ENCODE measurements around the gene SASH1. TPM values are rescaled to one million over a fixed set of nuclear protein-coding genes. Genes with fewer than 3 reads are reported as not detected.

Gene SASH1
- total RNA-seq, 1 experiment from 2014 or later = 27.4 TPM

DNA sequence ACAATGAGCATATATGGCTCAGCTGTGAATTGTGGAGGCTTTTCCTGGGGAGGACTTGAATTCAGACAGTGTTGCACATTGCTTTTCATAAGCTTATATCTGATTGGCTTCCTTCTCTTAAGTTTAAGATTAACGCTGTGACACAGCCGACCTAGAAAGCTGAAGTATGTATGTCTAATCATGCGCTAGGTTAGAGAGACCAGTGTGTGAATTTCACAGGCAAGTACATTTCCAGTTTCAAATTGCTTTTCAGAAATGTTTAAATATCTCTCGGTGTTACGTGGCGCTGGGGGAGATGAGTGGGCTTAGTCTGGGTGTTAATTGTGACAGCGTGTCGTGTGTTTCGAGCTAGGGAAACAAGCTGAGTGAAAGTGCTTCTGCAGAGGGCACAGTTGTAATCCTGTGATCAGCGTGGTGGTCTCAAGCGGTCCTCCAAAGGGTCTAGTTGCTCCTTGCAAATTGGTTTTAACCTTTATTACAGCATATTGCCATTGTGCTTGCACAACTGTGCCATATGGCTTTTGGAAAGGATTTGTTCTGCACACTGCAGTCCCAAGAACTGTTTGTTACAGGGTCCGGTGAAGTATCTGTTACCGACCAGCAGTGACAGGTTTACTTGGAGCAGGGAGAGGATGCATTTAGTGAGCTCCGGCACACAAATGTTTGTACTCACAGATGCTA lies 166.6 kb downstream of the SASH1 start (continued):
- TF ChIP-seq TEAD1 (CRISPR knock-in tag; IDR thresholded peaks at IDR 0.05) = no peak
- TF ChIP-seq, protein P1, sequence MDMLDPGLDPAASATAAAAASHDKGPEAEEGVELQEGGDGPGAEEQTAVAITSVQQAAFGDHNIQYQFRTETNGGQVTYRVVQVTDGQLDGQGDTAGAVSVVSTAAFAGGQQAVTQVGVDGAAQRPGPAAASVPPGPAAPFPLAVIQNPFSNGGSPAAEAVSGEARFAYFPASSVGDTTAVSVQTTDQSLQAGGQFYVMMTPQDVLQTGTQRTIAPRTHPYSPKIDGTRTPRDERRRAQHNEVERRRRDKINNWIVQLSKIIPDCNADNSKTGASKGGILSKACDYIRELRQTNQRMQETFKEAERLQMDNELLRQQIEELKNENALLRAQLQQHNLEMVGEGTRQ (CRISPR knock-in tag; IDR thresholded peaks at IDR 0.05) = no peak

DNA sequence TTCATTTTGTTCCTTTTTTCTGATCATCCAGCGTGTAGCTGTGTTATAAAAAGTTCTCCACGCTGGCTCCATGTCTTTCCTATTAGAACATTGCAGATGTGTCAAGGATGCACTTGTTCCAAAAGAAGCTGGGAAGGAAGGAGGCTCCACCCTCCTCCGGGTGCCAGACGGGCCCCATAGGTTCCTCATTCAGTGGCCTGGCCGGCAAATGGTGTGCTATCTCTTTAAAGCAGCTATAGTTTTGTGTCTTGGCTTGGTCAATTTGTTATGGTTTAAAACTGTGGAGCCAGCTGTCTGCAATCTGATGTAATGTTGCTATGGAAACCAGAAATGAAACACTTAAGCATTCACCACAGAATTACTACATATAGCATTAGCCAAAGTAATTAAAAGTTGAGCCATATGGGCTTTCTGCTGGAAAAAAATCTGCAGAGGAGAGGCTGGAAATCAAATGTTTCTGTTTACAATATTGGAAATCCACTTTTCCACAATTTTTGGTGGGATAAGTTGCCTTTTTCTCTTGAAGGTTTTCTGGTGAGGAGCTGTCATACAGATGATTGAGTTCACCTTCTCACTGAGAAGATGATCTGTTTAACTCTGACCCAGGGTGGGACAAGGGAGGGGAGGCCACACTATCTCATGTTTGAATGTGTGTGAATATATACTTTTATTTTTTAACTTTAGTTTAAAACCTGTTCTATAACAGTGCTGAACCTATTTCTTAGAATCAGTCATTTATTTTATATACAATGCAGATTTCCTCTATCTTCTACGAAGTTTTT lies 167.4 kb downstream of the SASH1 start:
- POLR2A ChIA-PET = interaction anchor here (0.5 kb wide), 1 partner anchor 280 kb away, joined by 5 read pairs; no protein-coding TSS in a partner anchor

DNA sequence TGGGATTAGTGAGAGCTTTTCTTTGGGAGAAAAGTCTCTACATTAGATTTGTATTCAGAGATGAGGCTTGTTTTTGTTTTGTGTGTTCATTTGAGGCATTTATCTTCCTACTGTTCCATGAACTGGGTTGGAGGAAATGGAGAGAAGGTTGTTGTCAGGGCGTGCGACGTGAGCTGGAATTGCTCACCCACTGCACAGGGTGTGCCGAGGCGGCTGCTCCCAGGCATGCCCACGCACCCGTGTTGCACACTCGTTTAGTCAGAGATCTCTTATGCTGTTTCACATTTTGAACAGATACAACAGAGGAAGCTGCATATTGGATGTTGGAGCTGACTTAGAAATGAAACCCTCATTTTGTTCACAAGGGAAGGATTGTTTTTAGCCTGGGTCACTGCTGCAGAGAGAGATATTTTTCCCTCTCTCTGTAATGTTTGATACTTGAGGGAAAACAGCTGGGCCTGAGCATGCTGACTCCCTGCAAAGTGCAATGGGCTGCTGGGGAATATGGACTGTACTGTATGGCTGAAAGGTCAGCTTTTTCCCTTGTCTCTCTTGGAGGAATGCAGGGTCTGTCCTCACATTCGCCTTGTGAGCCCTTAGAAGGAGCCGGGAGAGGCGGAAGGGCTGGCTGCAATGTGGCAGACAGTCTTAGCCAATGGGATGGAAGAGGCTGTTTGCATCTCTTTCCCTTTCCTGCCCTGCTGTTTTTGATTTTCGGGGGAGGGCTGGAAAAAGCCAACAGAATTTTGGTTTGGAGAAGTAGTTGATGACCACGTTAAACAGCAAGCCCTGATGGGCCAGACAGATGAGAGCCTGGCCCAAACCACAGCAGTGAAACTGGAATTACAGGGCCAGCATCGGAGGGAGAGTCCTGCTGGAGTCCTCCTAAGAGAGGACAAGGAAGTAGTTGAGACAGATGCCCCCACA lies 170.8 kb downstream of the SASH1 start:
- ChIA-PET POLR2A (no interaction called here), CTCF (interaction anchor here (0.6 kb wide), 1 partner anchor 1485 kb away, joined by 4 read pairs; no protein-coding TSS in a partner anchor)
- H3K27ac Mint-ChIP-seq = peak overlapping the region; percentile 58
- H3K9me3 Mint-ChIP-seq = no peaks in the 10 kb centered on the region
- TF ChIP-seq PRRX2 (CRISPR knock-in tag; IDR thresholded peaks at IDR 0.05) (no peak), ZNF138 (CRISPR knock-in tag; conservative IDR thresholded peaks at IDR 0.05) (no peak), ZNF396 (CRISPR knock-in tag; IDR thresholded peaks at IDR 0.05; ENCODE audit: borderline replicate concordance) (no peak), GRHL2 (CRISPR knock-in tag; IDR thresholded peaks at IDR 0.05; ENCODE audit: insufficient replicate concordance, severe bottlenecking) (no peak), NFYB (CRISPR knock-in tag; conservative IDR thresholded peaks at IDR 0.05; ENCODE audit: low read depth) (0 out of 2 replicates have a peak, but pooled peaks have one; percentile 19)
- TF ChIP-seq, protein P2, sequence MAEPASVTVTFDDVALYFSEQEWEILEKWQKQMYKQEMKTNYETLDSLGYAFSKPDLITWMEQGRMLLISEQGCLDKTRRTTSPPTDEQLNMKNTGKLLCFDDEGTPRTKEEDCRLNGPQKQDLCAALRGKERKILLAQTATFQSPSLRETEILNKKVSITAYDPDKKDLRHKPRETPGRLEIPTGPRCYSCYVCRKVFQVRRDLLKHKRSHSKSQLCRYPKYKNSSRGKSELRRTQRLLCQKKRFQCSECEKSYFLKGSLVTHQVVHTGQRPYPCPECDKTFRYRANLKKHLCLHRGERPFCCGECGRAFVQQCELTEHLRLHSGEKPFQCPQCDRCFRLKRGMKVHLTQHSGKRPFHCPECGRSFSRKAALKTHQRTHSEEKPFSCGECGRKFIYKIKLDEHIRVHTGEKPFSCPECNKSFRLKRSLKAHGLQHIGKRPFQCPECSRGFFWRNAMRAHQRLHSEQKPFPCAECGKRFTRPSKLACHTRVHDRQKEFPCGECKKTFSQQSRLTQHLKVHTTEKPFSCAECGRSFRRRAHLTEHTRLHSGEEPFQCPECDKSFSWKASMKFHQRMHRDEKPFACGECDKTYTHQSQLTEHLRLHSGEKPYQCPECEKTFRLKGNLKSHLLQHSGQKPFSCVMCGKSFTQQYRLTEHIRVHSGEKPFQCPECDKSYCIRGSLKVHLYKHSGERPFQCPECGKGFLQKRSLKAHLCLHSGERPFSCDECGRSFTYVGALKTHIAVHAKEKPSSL (CRISPR knock-in tag; conservative IDR thresholded peaks at IDR 0.05) = no peak
- no peaks in the 10 kb centered on the region for H3K27me3 Mint-ChIP-seq (ENCODE audit: low read depth)
- ATAC-seq (peak; percentile 69), DNase-seq (ENCODE audit: low spot score) (no peak)
- no peak overlapping the region for H3K4me3 Mint-ChIP-seq
- H3K4me1 Mint-ChIP-seq = peaks cover 64% of the 10 kb centered on the region
- peaks cover 7% of the 10 kb centered on the region; the same call in 1 of the 2 replicates for H3K36me3 Mint-ChIP-seq

More for the DNA sequence above, 167.4 kb downstream of the SASH1 start:
- Mint-ChIP-seq H3K27ac (no peak overlapping the region), H3K27me3 (ENCODE audit: low read depth) (no peaks in the 10 kb centered on the region; the same call in 1 of the 2 replicates), H3K4me1 (peaks cover 45% of the 10 kb centered on the region), H3K36me3 (no peaks in the 10 kb centered on the region), H3K4me3 (no peak overlapping the region), H3K9me3 (no peaks in the 10 kb centered on the region)
- no peak for TF ChIP-seq TCF7 (CRISPR knock-in tag; IDR thresholded peaks at IDR 0.05; ENCODE audit: low read depth)
- TF ChIP-seq PRRX2 (CRISPR knock-in tag; IDR thresholded peaks at IDR 0.05) = no peak
- no peak for TF ChIP-seq SMAD4 (CRISPR knock-in tag; IDR thresholded peaks at IDR 0.05)
- DNase-seq (ENCODE audit: low spot score) (no peak), ATAC-seq (no peak)
- CTCF ChIA-PET = interaction anchor here (1.6 kb wide), 1 partner anchor 46 kb away, joined by 3 read pairs; no protein-coding TSS in a partner anchor

DNA sequence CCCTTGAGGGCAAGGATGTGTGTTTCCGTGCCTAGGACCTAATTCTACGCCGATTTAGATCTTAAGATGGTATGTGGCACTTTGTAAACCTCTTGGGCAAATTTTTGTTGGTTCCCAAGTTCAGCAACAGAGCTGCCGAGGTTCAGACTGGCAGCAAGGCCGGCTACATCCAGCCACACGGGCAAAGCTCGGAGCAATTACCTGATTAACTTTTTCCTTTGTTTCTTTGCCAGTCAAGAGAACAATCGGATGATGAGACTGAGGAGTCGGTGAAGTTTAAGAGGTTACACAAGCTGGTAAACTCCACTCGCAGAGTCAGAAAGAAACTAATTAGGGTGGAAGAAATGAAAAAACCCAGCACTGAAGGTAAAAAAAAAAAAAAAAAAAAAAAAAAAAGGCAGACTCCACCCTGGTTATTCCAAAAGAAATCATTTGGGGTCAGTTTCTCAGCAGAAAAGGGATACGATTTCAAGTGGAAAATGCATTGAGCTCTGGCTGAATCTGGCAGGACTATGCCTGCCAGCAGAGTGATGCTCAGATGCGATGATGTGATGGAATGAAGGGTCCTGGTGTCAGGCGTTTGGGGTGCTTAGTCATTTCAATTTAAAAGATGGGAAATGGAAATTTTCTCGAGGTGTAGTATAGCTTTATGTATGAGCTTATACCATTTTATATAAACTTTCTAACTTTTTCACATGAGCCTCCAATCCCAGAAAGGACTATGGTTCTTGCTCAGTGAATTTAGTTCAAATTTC lies 171.6 kb downstream of the SASH1 start:
- peaks cover 12% of the 10 kb centered on the region for H3K36me3 Mint-ChIP-seq
- no peak overlapping the region for H3K4me3 Mint-ChIP-seq
- ATAC-seq (no peak), DNase-seq (ENCODE audit: low spot score) (no peak)
- ChIA-PET POLR2A (no interaction called here), CTCF (interaction anchor here (0.6 to 0.7 kb wide), 3 partner anchors 365 to 1486 kb away, joined by 4 read pairs; no protein-coding TSS in a partner anchor)
- H3K4me1 Mint-ChIP-seq = peaks cover 61% of the 10 kb centered on the region
- H3K27me3 Mint-ChIP-seq (ENCODE audit: low read depth) = no peaks in the 10 kb centered on the region
- H3K9me3 Mint-ChIP-seq = no peaks in the 10 kb centered on the region
- peak overlapping the region; percentile 58 for H3K27ac Mint-ChIP-seq
- TF ChIP-seq, protein P3, sequence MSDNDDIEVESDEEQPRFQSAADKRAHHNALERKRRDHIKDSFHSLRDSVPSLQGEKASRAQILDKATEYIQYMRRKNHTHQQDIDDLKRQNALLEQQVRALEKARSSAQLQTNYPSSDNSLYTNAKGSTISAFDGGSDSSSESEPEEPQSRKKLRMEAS (CRISPR knock-in tag; IDR thresholded peaks at IDR 0.05) = no peak
- TF ChIP-seq FOXJ3 (CRISPR knock-in tag; IDR thresholded peaks at IDR 0.05; ENCODE audit: borderline replicate concordance) (no peak), ATF1 (CRISPR knock-in tag; IDR thresholded peaks at IDR 0.05) (no peak), MXD4 (CRISPR knock-in tag; IDR thresholded peaks at IDR 0.05; ENCODE audit: borderline replicate concordance) (no peak), GTF2I (CRISPR knock-in tag; conservative IDR thresholded peaks at IDR 0.05) (no peak), FOXP1 (CRISPR knock-in tag; IDR thresholded peaks at IDR 0.05; ENCODE audit: borderline replicate concordance) (no peak), SP1 (CRISPR knock-in tag; conservative IDR thresholded peaks at IDR 0.05) (no peak)
- TF ChIP-seq, protein P4, sequence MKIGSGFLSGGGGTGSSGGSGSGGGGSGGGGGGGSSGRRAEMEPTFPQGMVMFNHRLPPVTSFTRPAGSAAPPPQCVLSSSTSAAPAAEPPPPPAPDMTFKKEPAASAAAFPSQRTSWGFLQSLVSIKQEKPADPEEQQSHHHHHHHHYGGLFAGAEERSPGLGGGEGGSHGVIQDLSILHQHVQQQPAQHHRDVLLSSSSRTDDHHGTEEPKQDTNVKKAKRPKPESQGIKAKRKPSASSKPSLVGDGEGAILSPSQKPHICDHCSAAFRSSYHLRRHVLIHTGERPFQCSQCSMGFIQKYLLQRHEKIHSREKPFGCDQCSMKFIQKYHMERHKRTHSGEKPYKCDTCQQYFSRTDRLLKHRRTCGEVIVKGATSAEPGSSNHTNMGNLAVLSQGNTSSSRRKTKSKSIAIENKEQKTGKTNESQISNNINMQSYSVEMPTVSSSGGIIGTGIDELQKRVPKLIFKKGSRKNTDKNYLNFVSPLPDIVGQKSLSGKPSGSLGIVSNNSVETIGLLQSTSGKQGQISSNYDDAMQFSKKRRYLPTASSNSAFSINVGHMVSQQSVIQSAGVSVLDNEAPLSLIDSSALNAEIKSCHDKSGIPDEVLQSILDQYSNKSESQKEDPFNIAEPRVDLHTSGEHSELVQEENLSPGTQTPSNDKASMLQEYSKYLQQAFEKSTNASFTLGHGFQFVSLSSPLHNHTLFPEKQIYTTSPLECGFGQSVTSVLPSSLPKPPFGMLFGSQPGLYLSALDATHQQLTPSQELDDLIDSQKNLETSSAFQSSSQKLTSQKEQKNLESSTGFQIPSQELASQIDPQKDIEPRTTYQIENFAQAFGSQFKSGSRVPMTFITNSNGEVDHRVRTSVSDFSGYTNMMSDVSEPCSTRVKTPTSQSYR (CRISPR knock-in tag; IDR thresholded peaks at IDR 0.05) = no peak

Data from WTC11 (cell line).